Keratinocyte (primary cell): Measurements from ENCODE around the gene CFAP53. TPM values are rescaled to one million over a fixed set of nuclear protein-coding genes. Genes with fewer than 3 reads are reported as not detected.
"Not testable (repeated sequence)": the region's sequence is repeated elsewhere in the genome, so short reads cannot be mapped to it uniquely, and the experiment has no call there.

Source experiments
- DNase-seq: peaks from one replicate; pipeline ENCODE4 v3.0.0-alpha.2; 2011; ENCODE audit warnings: low read depth, missing footprints, low spot score
- FAIRE-seq: peaks from 2 replicates; lab custom pipeline; 2011; peaks lifted over from hg19 to GRCh38; lab: Jason Lieb, UNC
- H2AFZ ChIP-seq: 2 replicates; pipeline ENCODE4 v1.6.0; 2012; ENCODE audit warnings: low read length, control low read depth, inconsistent platforms; ENCODE audit not compliant: control insufficient read depth
- H3K27ac ChIP-seq: 2 replicates; pipeline ENCODE4 v1.5.1; 2011; ENCODE audit warnings: low read length; ENCODE audit not compliant: control insufficient read depth, insufficient read depth
- H3K27me3 ChIP-seq: 3 replicates; pipeline ENCODE4 v1.6.0; 2011; ENCODE audit warnings: low read length; ENCODE audit not compliant: control insufficient read depth, insufficient read depth; ENCODE audit errors: extremely low read depth
- H3K36me3 ChIP-seq, 2 experiments: 2 replicates in 1 of 2; 3 replicates in 1 of 2; pipeline ENCODE4 v1.5.1; 2011; ENCODE audit warnings: low read length in 2 of 2, mild to moderate bottlenecking in 1 of 2; ENCODE audit not compliant: control insufficient read depth in 2 of 2, insufficient read depth in 2 of 2; ENCODE audit errors: extremely low read depth in 1 of 2
- H3K4me1 ChIP-seq: 3 replicates; pipeline ENCODE4 v1.5.1; 2011; ENCODE audit warnings: low read length; ENCODE audit not compliant: control insufficient read depth, insufficient read depth; ENCODE audit errors: extremely low read depth
- H3K4me2 ChIP-seq: 3 replicates; pipeline ENCODE4 v1.6.0; 2011; ENCODE audit warnings: low read depth, low read length; ENCODE audit not compliant: control insufficient read depth, insufficient read depth; ENCODE audit errors: extremely low read depth
- H3K4me3 ChIP-seq, 3 experiments: fragments of 200-600 bp in 1 of 3; sonication (generic) in 1 of 3; 2 replicates in 2 of 3; 3 replicates in 1 of 3; pipeline ENCODE4 v1.5.1; 2011 to 2016; ENCODE audit warnings: low read length in 3 of 3, mild to moderate bottlenecking in 3 of 3, control low read depth in 2 of 3, inconsistent platforms in 1 of 3, low read depth in 1 of 3, mixed read lengths in 1 of 3, mixed run types in 1 of 3, moderate library complexity in 1 of 3; ENCODE audit not compliant: control insufficient read depth in 2 of 3, insufficient read depth in 2 of 3; ENCODE audit errors: extremely low read depth in 1 of 3
- H3K79me2 ChIP-seq: 2 replicates; pipeline ENCODE4 v1.6.0; 2012; ENCODE audit warnings: low read length; ENCODE audit not compliant: control insufficient read depth, insufficient read depth
- H3K9ac ChIP-seq: 3 replicates; pipeline ENCODE4 v1.6.0; 2011; ENCODE audit warnings: low read length; ENCODE audit not compliant: control insufficient read depth, insufficient read depth; ENCODE audit errors: extremely low read depth
- H3K9me1 ChIP-seq: 3 replicates; pipeline ENCODE4 v1.6.0; 2011; ENCODE audit warnings: low read length; ENCODE audit not compliant: control insufficient read depth, insufficient read depth; ENCODE audit errors: extremely low read depth
- H3K9me3 ChIP-seq: 2 replicates; pipeline ENCODE4 v1.5.1; 2012; ENCODE audit warnings: low read depth, low read length; ENCODE audit not compliant: control insufficient read depth
- H4K20me1 ChIP-seq: 3 replicates; pipeline ENCODE4 v1.6.0; 2011; ENCODE audit warnings: low read length; ENCODE audit not compliant: control insufficient read depth, insufficient read depth; ENCODE audit errors: extremely low read depth
- EZH2 ChIP-seq: IDR thresholded peaks from one replicate; pipeline ENCODE4 v1.6.1; 2012; ENCODE audit warnings: inconsistent platforms, mild to moderate bottlenecking, low read length, moderate library complexity
- dilution Hi-C: fragments of 300-500 bp; cut with MboI; formaldehyde crosslinking; loops from one replicate; pipeline ENCODE4 v1.7.0; 2020; ENCODE audit warnings: low sequenced_read_pairs; ENCODE audit not compliant: extremely low pct_ligation_motif_present
- polyA plus RNA-seq, 5 experiments: library from polyadenylated mRNA; depleted of rRNA in 3 of 5; stranded (reverse) in 3 of 5; stranded (forward) in 1 of 5; unstranded in 1 of 5; fragments of >200 nt; gene quantifications; 1 replicate in 1 of 5; 2 replicates in 3 of 5; 3 replicates in 1 of 5; pipeline versions ENCODE4 v1.2.1 to v1.2.3, GENCODE V29; 2011 to 2012; ENCODE audit warnings: missing spikeins in 2 of 5, low read depth in 1 of 5, low replicate concordance in 1 of 5
- TF ChIP-seq, protein P1 (sequence below), 3 experiments: IDR thresholded peaks in 1 of 3; conservative IDR thresholded peaks in 1 of 3; optimal IDR thresholded peaks in 1 of 3; 2 replicates in 2 of 3; 3 replicates in 1 of 3; pipeline versions ENCODE3 to v1.5.1; 2011; ENCODE audit warnings: low read length in 3 of 3, mild to moderate bottlenecking in 3 of 3, moderate library complexity in 2 of 3, control low read depth in 1 of 3, inconsistent platforms in 1 of 3; ENCODE audit not compliant: insufficient read depth in 2 of 3; ENCODE audit errors: extremely low read depth in 1 of 3

CFAP53 gene
- polyA plus RNA-seq, 1 donor (not counting 4 experiments of a cell fraction or from before 2014, with no cell fraction given) = 0.59 TPM

DNA sequence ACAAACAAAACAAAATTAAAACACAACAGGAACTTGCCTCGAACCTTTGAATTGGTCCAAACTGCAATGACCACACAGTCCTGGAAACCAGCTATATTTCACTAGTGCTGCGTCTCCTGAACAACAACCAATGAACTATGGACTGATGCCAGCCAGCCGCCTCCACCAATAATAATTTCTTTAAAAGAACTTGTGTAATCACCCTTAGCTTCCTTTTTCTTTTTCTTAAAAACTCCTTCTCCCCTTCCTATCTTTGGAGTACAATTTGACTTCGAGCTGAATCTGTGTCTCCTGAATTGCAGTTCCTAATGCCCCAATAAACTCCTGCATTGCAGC, 22.8 kb upstream of the CFAP53 start:
- Histone ChIP-seq H3K27me3 (no peaks in the 10 kb centered on the region), H3K9ac (no peak overlapping the region), H3K79me2 (peaks cover 24% of the 10 kb centered on the region), H3K36me3 (peaks cover 9 to 12% of the 10 kb centered on the region in 2 experiments), H3K27ac (no peak overlapping the region), H3K4me3 (no peak overlapping the region), H2AFZ (no peak overlapping the region), H3K9me3 (no peaks in the 10 kb centered on the region), H3K4me1 (peaks cover 22% of the 10 kb centered on the region), H4K20me1 (no peaks in the 10 kb centered on the region), H3K9me1 (no peaks in the 10 kb centered on the region), H3K4me2 (no peak overlapping the region)
- no peak for TF ChIP-seq EZH2
- TF ChIP-seq, protein P1, sequence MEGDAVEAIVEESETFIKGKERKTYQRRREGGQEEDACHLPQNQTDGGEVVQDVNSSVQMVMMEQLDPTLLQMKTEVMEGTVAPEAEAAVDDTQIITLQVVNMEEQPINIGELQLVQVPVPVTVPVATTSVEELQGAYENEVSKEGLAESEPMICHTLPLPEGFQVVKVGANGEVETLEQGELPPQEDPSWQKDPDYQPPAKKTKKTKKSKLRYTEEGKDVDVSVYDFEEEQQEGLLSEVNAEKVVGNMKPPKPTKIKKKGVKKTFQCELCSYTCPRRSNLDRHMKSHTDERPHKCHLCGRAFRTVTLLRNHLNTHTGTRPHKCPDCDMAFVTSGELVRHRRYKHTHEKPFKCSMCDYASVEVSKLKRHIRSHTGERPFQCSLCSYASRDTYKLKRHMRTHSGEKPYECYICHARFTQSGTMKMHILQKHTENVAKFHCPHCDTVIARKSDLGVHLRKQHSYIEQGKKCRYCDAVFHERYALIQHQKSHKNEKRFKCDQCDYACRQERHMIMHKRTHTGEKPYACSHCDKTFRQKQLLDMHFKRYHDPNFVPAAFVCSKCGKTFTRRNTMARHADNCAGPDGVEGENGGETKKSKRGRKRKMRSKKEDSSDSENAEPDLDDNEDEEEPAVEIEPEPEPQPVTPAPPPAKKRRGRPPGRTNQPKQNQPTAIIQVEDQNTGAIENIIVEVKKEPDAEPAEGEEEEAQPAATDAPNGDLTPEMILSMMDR (optimal IDR thresholded peaks at IDR 0.05 in 1 of 3, IDR thresholded peaks at IDR 0.05 in 1 of 3, conservative IDR thresholded peaks at IDR 0.05 in 1 of 3; ENCODE audit: extremely low read depth in 1 of 3, insufficient read depth in 2 of 3, low read length in 3 of 3) = no peak
- dilution Hi-C loops = no loop called here
- DNase-seq = no peak
- no peak for FAIRE-seq

DNA sequence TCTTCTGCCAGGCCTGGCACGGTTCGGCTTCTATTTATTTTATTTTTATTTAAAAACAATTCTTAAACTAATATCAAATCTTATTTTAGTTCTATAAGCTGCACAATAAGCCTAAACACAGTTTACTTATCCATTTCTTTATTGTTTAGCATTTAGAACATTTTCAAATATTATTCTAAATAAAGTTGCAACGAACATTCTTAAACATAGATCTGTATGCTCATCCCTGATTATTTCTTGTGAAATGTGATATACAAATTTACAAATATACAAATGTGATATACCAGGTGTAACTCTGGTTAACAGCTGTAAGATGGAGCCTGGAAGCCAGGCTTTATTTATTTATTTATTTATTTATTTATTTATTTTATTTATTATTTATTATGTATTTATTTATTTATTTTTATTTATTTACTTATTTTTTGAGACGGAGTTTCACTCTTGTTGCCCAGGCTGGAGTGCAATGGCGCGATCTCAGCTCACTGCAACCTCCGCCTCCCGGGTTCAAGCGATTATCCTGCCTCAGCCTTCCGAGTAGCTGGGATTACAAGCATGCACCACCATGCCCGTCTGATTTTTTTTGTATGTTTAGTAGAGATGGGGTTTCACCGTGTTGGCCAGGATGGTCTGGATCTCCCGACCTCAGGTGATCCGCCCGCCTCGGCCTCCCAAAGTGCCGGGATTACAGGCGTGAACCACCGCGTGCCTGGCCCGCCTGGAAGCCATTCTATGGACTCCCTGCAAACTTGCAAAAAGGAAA, 22.2 kb upstream of the CFAP53 start:
- not testable (repeated sequence) for FAIRE-seq, DNase-seq
- peak overlapping the region; percentile 77 for H3K27ac ChIP-seq

More for the DNA sequence above, 22.2 kb upstream of the CFAP53 start:
- dilution Hi-C loops, H3K27me3 ChIP-seq, H3K9me1 ChIP-seq, H3K9me3 ChIP-seq, H4K20me1 ChIP-seq: not testable (repeated sequence)
- Histone ChIP-seq H3K4me1 (peaks cover 27% of the 10 kb centered on the region), H3K4me3 (peak overlapping the region; percentile 38 to 90 (median 65)), H3K9ac (peak overlapping the region; percentile 88), H2AFZ (peak overlapping the region; percentile 83), H3K79me2 (peaks cover 24% of the 10 kb centered on the region), H3K4me2 (peak overlapping the region; percentile 45), H3K36me3 (peaks cover 12 to 18% of the 10 kb centered on the region in 2 experiments)
